ENCODE results near the gene MEST. TPM values are rescaled to one million over a fixed set of nuclear protein-coding genes. Genes with fewer than 3 reads are reported as not detected.
"Not testable (repeated sequence)": the region's sequence is repeated elsewhere in the genome, so short reads cannot be mapped to it uniquely, and the experiment has no call there.

MEST gene
- total RNA-seq, result 10 to 100 TPM in 3 of 4 donors, 1 to 10 TPM in 1; 7.5 to 17.5 (median 12.4) TPM

DNA sequence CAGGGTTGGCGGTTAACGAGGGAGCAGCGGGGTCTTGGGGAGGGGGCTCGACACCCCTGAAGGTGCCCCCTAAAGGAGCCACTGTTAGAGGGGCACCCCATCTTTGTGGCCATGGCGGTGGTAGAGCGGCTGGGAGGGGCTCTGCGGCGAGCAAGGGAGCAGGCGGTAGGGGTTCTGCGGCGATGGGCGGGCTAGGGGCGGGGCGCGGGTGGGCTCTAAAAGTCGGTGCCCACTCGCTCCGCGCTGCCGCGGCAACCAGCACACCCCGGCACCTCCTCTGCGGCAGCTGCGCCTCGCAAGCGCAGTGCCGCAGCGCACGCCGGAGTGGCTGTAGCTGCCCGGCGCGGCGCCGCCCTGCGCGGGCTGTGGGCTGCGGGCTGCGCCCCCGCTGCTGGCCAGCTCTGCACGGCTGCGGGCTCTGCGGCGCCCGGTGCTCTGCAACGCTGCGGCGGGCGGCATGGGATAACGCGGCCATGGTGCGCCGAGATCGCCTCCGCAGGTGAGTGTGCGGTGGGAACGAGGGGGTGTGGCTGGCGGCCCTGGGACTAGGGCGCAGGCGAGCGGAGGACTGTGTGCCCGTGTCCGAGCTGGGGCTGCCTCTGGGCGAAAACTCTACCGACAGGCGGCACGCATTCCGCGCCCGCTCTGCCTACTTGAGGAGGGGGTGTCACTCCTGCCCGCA is at the start of gene MEST:
Gene MEST, plus strand, starts transcription at position 245 of the 682 bp plus-strand sequence. Its CDS starts 229 bp downstream, at position 474.
- Histone ChIP-seq H3K27me3 (no peaks in the 10 kb centered on the region), H3K4me1 (peaks cover 14% of the 10 kb centered on the region), H3K9me3 (no peaks in the 10 kb centered on the region), H3K27ac (no peak within 1 kb of the TSS), H3K4me3 (peak within 1 kb of the TSS; percentile 53), H3K36me3 (no peaks in the 10 kb centered on the region)
- DNase-seq (ENCODE audit: low spot score in 2 of 2), result no peak
- WGBS, result 80% methylated on average over 21 of the region's 71 CpGs
- no peak for TF ChIP-seq POLR2A (IDR thresholded peaks at IDR 0.05)
- TF ChIP-seq EP300 (IDR thresholded peaks at IDR 0.05), result no peak
- TF ChIP-seq CTCF (IDR thresholded peaks at IDR 0.05), result no peak
- TF ChIP-seq POLR2AphosphoS5 (IDR thresholded peaks at IDR 0.05), result no peak

DNA sequence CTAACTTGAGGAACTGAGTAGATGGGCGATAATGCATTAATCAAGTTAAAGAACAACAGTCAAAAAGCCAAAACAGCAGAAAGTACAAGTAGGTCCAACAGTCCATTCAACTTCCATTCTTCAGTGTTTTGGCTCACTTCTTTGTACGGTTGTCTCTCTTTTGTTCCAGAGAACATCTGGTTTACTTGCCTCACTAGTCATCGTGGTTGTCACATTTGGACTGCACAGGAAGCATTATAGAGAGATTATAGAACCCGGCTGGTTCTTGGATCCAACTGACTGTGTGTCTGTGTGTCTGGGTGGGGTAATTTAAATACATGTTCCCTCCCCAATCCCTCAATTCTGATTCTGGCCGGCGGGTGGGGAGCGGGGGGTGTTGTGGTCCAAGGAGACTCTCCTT is 49.3 kb upstream of the MEST start:
- no peaks in the 10 kb centered on the region for H3K9me3 ChIP-seq
- H3K4me3 ChIP-seq, result no peak overlapping the region
- 79% methylated on average over 7 of the region's 7 CpGs for WGBS
- H3K27me3 ChIP-seq, result no peaks in the 10 kb centered on the region
- H3K4me1 ChIP-seq, result peaks cover 16% of the 10 kb centered on the region
- H3K27ac ChIP-seq, result no peak overlapping the region
- no peak for TF ChIP-seq POLR2AphosphoS5 (IDR thresholded peaks at IDR 0.05)
- no peak for TF ChIP-seq CTCF (IDR thresholded peaks at IDR 0.05)
- no peak for TF ChIP-seq POLR2A (IDR thresholded peaks at IDR 0.05)
- no peak for TF ChIP-seq EP300 (IDR thresholded peaks at IDR 0.05)
- DNase-seq (ENCODE audit: low spot score in 2 of 2), result no peak
- no peaks in the 10 kb centered on the region for H3K36me3 ChIP-seq

DNA sequence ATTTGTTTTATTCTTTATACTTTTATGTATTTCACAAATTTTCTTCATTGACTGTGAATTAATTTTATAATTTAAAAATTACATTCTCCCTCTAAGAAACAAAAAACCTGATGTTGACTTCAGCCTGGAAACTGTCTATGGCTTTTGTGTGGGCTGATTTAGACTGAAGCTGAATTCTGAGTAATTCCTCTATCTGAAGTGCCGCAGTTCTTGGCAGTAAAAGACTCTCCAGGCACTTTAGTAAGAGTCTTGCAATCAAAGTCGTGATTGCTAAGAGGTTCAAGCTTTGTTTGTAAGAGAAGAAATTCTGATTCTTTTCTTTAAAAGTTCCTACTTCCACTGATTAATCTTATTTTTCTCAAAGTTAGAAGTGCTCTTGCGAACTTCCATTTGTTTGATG is 47.7 kb upstream of the MEST start:
- Histone ChIP-seq H3K4me1 (peaks cover 16% of the 10 kb centered on the region), H3K27ac (no peak overlapping the region), H3K27me3 (no peaks in the 10 kb centered on the region), H3K36me3 (no peaks in the 10 kb centered on the region), H3K9me3 (peaks cover 3% of the 10 kb centered on the region), H3K4me3 (no peak overlapping the region)
- TF ChIP-seq POLR2AphosphoS5 (IDR thresholded peaks at IDR 0.05) (no peak), CTCF (IDR thresholded peaks at IDR 0.05) (no peak), POLR2A (IDR thresholded peaks at IDR 0.05) (no peak), EP300 (IDR thresholded peaks at IDR 0.05) (no peak)
- no peak for DNase-seq (ENCODE audit: low spot score in 2 of 2)
- 55% methylated on average over 3 of the region's 3 CpGs for WGBS

DNA sequence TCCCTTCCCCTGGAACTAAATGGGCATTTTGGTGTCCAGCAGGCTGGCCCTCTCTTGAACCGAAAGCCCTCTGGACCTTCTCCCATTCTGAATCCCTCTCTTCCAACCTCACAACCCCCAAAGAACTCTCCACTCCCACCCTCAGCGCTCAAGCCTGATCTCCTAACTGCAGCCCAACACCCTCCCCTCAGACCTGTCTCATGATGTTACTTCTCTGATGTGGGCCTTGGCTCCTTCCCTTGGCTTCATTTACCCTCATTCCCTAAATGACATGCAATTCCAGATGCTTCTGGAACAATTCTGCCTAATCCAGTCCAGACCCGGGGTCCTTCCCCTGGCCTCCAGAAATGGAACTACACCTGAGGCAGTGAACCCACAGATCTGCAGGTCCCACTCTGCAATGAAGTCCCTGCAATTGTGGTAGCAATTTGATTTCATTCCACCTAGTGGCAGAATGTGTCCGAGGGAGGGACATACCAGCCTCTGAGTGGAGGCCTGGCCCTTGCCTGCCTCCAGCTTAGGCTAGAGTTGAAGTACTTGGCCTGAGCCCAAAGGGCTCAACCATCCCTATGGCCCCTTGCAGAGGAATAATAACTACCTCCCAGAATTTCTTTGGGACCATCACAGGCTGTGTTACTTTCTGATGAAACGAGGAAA is 47.0 kb upstream of the MEST start:
- no peak for DNase-seq (ENCODE audit: low spot score in 2 of 2)
- Histone ChIP-seq H3K4me3 (no peak overlapping the region), H3K4me1 (peaks cover 16% of the 10 kb centered on the region), H3K36me3 (no peaks in the 10 kb centered on the region), H3K9me3 (peaks cover 3% of the 10 kb centered on the region), H3K27me3 (no peaks in the 10 kb centered on the region), H3K27ac (no peak overlapping the region)
- 80% methylated on average over 5 of the region's 5 CpGs for WGBS
- no peak for TF ChIP-seq POLR2A (IDR thresholded peaks at IDR 0.05)
- no peak for TF ChIP-seq EP300 (IDR thresholded peaks at IDR 0.05)
- no peak for TF ChIP-seq CTCF (IDR thresholded peaks at IDR 0.05)
- TF ChIP-seq POLR2AphosphoS5 (IDR thresholded peaks at IDR 0.05), result no peak

GRCh38 chr7:130446259-130446658 is 45.6 kb upstream of the MEST start:
- H3K4me1 ChIP-seq, result peaks cover 9% of the 10 kb centered on the region

GRCh38 chr7:130451344-130451743 is 40.5 kb upstream of the MEST start:
- not testable (repeated sequence) for H3K27ac ChIP-seq; DNase-seq (ENCODE audit: low spot score in 2 of 2); H3K4me1 ChIP-seq; H3K4me3 ChIP-seq; H3K36me3 ChIP-seq; H3K27me3 ChIP-seq; H3K9me3 ChIP-seq
- 86% methylated on average over 3 of the region's 3 CpGs for WGBS

More at GRCh38 chr7:130446259-130446658, 45.6 kb upstream of the MEST start:
- DNase-seq (ENCODE audit: low spot score in 2 of 2), result no peak
- Histone ChIP-seq H3K4me3 (no peak overlapping the region), H3K9me3 (peaks cover 3% of the 10 kb centered on the region), H3K27me3 (no peaks in the 10 kb centered on the region), H3K36me3 (no peaks in the 10 kb centered on the region), H3K27ac (no peak overlapping the region)
- WGBS, result 87% methylated on average over 3 of the region's 3 CpGs
- TF ChIP-seq POLR2AphosphoS5 (IDR thresholded peaks at IDR 0.05) (no peak), POLR2A (IDR thresholded peaks at IDR 0.05) (no peak), CTCF (IDR thresholded peaks at IDR 0.05) (no peak), EP300 (IDR thresholded peaks at IDR 0.05) (no peak)
